Measurements from ENCODE around the gene PPP1R27. TPM values are rescaled to one million over a fixed set of nuclear protein-coding genes. Genes with fewer than 3 reads are reported as not detected.

PPP1R27 gene
- total RNA-seq, 1 experiment from 2014 or later, result not detected

GRCh38 chr17:81807210-81807719 is 27.6 kb downstream of the PPP1R27 start:
- H3K36me3 ChIP-seq (ENCODE audit: insufficient read depth, low read length, poor library complexity, severe bottlenecking), result no peaks in the 10 kb centered on the region
- H3K27me3 ChIP-seq (replicated peaks; ENCODE audit: insufficient read depth, low read depth, low read length, poor library complexity), result peaks cover 74% of the 10 kb centered on the region
- no peaks in the 10 kb centered on the region for H3K9me3 ChIP-seq (ENCODE audit: low read depth, low read length, poor library complexity, severe bottlenecking)
- H3K4me1 ChIP-seq (ENCODE audit: insufficient read depth, low read length, poor library complexity, severe bottlenecking), result no peaks in the 10 kb centered on the region
- CTCF ChIA-PET, result no interaction called here
- H3K4me3 ChIP-seq (ENCODE audit: low read depth, low read length, poor library complexity, severe bottlenecking), result no peak overlapping the region
- POLR2A ChIA-PET (ENCODE audit: low non-redundant PET), result no interaction called here
- H3K27ac ChIP-seq (ENCODE audit: low read depth, low read length, poor library complexity, severe bottlenecking), result no peak overlapping the region
- no peak for DNase-seq (ENCODE audit: low spot score)
- TF ChIP-seq, protein P1, sequence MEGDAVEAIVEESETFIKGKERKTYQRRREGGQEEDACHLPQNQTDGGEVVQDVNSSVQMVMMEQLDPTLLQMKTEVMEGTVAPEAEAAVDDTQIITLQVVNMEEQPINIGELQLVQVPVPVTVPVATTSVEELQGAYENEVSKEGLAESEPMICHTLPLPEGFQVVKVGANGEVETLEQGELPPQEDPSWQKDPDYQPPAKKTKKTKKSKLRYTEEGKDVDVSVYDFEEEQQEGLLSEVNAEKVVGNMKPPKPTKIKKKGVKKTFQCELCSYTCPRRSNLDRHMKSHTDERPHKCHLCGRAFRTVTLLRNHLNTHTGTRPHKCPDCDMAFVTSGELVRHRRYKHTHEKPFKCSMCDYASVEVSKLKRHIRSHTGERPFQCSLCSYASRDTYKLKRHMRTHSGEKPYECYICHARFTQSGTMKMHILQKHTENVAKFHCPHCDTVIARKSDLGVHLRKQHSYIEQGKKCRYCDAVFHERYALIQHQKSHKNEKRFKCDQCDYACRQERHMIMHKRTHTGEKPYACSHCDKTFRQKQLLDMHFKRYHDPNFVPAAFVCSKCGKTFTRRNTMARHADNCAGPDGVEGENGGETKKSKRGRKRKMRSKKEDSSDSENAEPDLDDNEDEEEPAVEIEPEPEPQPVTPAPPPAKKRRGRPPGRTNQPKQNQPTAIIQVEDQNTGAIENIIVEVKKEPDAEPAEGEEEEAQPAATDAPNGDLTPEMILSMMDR (conservative IDR thresholded peaks at IDR 0.05; ENCODE audit: low read depth, low read length), result no peak
- no peak for TF ChIP-seq EZH2 (IDR thresholded peaks at IDR 0.05; ENCODE audit: borderline replicate concordance, low read depth, low read length, poor library complexity, severe bottlenecking)
- intact Hi-C loops (cut with micrococcal nuclease; ENCODE audit: unreplicated experiment), result no loop called here
- no TSS peak for BruUV-seq (replicated peaks)

- Histone ChIP-seq H3K4me1 (ENCODE audit: insufficient read depth, low read length, poor library complexity, severe bottlenecking) (no peaks in the 10 kb centered on the region), H3K36me3 (ENCODE audit: insufficient read depth, low read length, poor library complexity, severe bottlenecking) (no peaks in the 10 kb centered on the region), H3K4me3 (ENCODE audit: low read depth, low read length, poor library complexity, severe bottlenecking) (no peak overlapping the region), H3K27ac (ENCODE audit: low read depth, low read length, poor library complexity, severe bottlenecking) (no peak overlapping the region), H3K27me3 (replicated peaks; ENCODE audit: insufficient read depth, low read depth, low read length, poor library complexity) (peaks cover 80% of the 10 kb centered on the region), H3K9me3 (ENCODE audit: low read depth, low read length, poor library complexity, severe bottlenecking) (no peaks in the 10 kb centered on the region)
- ChIA-PET CTCF (interaction anchor here (0.6 kb wide), 1 partner anchor 93 kb away, joined by 4 read pairs; no protein-coding TSS in a partner anchor), POLR2A (ENCODE audit: low non-redundant PET) (interaction anchor here (0.6 kb wide), 1 partner anchor 15 kb away, joined by 3 read pairs; no protein-coding TSS in a partner anchor)
- intact Hi-C loops (cut with micrococcal nuclease; ENCODE audit: unreplicated experiment), result no loop called here
- TF ChIP-seq EZH2 (IDR thresholded peaks at IDR 0.05; ENCODE audit: borderline replicate concordance, low read depth, low read length, poor library complexity, severe bottlenecking), result no peak
- TF ChIP-seq, protein P1 (conservative IDR thresholded peaks at IDR 0.05; ENCODE audit: low read depth, low read length), result no peak
- DNase-seq (ENCODE audit: low spot score), result no peak
- BruUV-seq (replicated peaks), result no TSS peak
Observed at GRCh38 chr17:81806461-81807209, 28.2 kb downstream of the PPP1R27 start.

- no peak for DNase-seq (ENCODE audit: low spot score)
- CTCF ChIA-PET, result interaction anchor here (0.6 kb wide), 1 partner anchor 93 kb away, joined by 4 read pairs; no protein-coding TSS in a partner anchor
- no peaks in the 10 kb centered on the region for H3K36me3 ChIP-seq (ENCODE audit: insufficient read depth, low read length, poor library complexity, severe bottlenecking)
- H3K27ac ChIP-seq (ENCODE audit: low read depth, low read length, poor library complexity, severe bottlenecking), result no peak overlapping the region
- POLR2A ChIA-PET (ENCODE audit: low non-redundant PET), result interaction anchor here (0.6 kb wide), 1 partner anchor 15 kb away, joined by 3 read pairs; no protein-coding TSS in a partner anchor
- H3K4me1 ChIP-seq (ENCODE audit: insufficient read depth, low read length, poor library complexity, severe bottlenecking), result no peaks in the 10 kb centered on the region
- H3K9me3 ChIP-seq (ENCODE audit: low read depth, low read length, poor library complexity, severe bottlenecking), result no peaks in the 10 kb centered on the region
- no peak for TF ChIP-seq EZH2 (IDR thresholded peaks at IDR 0.05; ENCODE audit: borderline replicate concordance, low read depth, low read length, poor library complexity, severe bottlenecking)
- TF ChIP-seq, protein P1 (conservative IDR thresholded peaks at IDR 0.05; ENCODE audit: low read depth, low read length), result no peak
- no TSS peak for BruUV-seq (replicated peaks)
- intact Hi-C loops (cut with micrococcal nuclease; ENCODE audit: unreplicated experiment), result no loop called here
- no peak overlapping the region for H3K4me3 ChIP-seq (ENCODE audit: low read depth, low read length, poor library complexity, severe bottlenecking)
- H3K27me3 ChIP-seq (replicated peaks; ENCODE audit: insufficient read depth, low read depth, low read length, poor library complexity), result peaks cover 86% of the 10 kb centered on the region
Observed at GRCh38 chr17:81805707-81806460, 29.0 kb downstream of the PPP1R27 start.
